K562 (cell line): ENCODE measurements around the gene ABCC1. TPM values are rescaled to one million over a fixed set of nuclear protein-coding genes. Genes with fewer than 3 reads are reported as not detected.

Source experiments
- ATAC-seq: fragments of 200-7000 bp; cut with Tn5 transposase; 3 replicates; pipeline ENCODE4 v1.9.1; 2020; ENCODE audit warnings: moderate library complexity
- BruUV-seq: library from RNA; stranded (reverse); fragments of 400-500 nt; replicated peaks from 2 replicates; lab custom pipeline; 2021; lab: Mats Ljungman, UMichigan
- CTCF ChIA-PET: fragments of 300-600 bp; formaldehyde crosslinking; extraction: SDS; loops from one replicate; lab custom pipeline; 2021; ENCODE audit warnings: low intra/inter-chr PET ratio; lab: Yijun Ruan, JAX
- POLR2A ChIA-PET: fragments of 300-600, 350-650 bp; sonication (Branson Sonifier 250); formaldehyde crosslinking; extraction: SDS; loops from one replicate; lab custom pipeline; 2021; ENCODE audit warnings: antibody characterized with exemption, inconsistent platforms; lab: Yijun Ruan, JAX
- DNase-seq, 4 experiments: peaks; one replicate each; pipeline versions ENCODE4 v3.0.0 to v3.0.0-alpha.2; 2011 to 2018; ENCODE audit warnings: low spot score in 3 of 4, mixed read lengths in 3 of 4; ENCODE audit errors: extremely low read depth in 1 of 4
- FAIRE-seq: peaks from 2 replicates; lab custom pipeline; 2011; peaks lifted over from hg19 to GRCh38; lab: Jason Lieb, UNC
- H2AFZ ChIP-seq: 2 replicates; pipeline ENCODE4 v1.6.0; 2011; ENCODE audit warnings: low read depth, low read length, control low read depth, inconsistent platforms
- H3K27ac ChIP-seq: fragments of 200-600 bp; 3 replicates; pipeline ENCODE4 v1.8.0; 2011; ENCODE audit warnings: low read depth, mild to moderate bottlenecking, control low read depth, inconsistent platforms, low read length, moderate library complexity, mixed read lengths; ENCODE audit errors: extremely low read depth
- H3K27me3 ChIP-seq, 2 experiments: fragments of 300-600 bp in 1 of 2; 2 replicates in 1 of 2; 3 replicates in 1 of 2; pipeline versions ENCODE4 v1.6.0 to v1.8.0; 2011; ENCODE audit warnings: inconsistent platforms in 2 of 2, low read length in 2 of 2, mild to moderate bottlenecking in 1 of 2, mixed read lengths in 1 of 2, moderate library complexity in 1 of 2; ENCODE audit not compliant: control insufficient read depth in 2 of 2, insufficient read depth in 2 of 2
- H3K36me3 ChIP-seq: fragments of 300-600 bp; 3 replicates; pipeline ENCODE4 v1.8.0; 2011; ENCODE audit warnings: mild to moderate bottlenecking, low read length, inconsistent platforms; ENCODE audit not compliant: control insufficient read depth, insufficient read depth
- H3K4me1 ChIP-seq, 2 experiments: fragments of 200-600 bp in 1 of 2; replicated peaks in 1 of 2; 2 replicates in 1 of 2; 3 replicates in 1 of 2; pipeline versions ENCODE4 v1.5.1 to v1.8.0; 2011; ENCODE audit warnings: inconsistent platforms in 2 of 2, low read length in 2 of 2, mild to moderate bottlenecking in 1 of 2, mixed read lengths in 1 of 2, moderate library complexity in 1 of 2; ENCODE audit not compliant: control insufficient read depth in 2 of 2, insufficient read depth in 2 of 2
- H3K4me2 ChIP-seq: 2 replicates; pipeline ENCODE4 v1.6.1; 2011; ENCODE audit warnings: low read length, control low read depth, inconsistent platforms, mixed read lengths; ENCODE audit not compliant: insufficient read depth
- H3K4me3 ChIP-seq: fragments of 200-600 bp; sonication (generic), shearing (Covaris generic); 2 replicates; pipeline ENCODE4 v1.5.1; 2016; ENCODE audit warnings: control low read depth, inconsistent platforms
- H3K79me2 ChIP-seq: fragments of 200-600 bp; 3 replicates; pipeline ENCODE4 v1.8.0; 2011; ENCODE audit warnings: low read length, inconsistent platforms; ENCODE audit not compliant: control insufficient read depth, insufficient read depth
- H3K9ac ChIP-seq, 2 experiments: 2 replicates each; pipeline versions ENCODE4 v1.6.0 to v1.6.1; 2011; ENCODE audit warnings: low read depth in 2 of 2, low read length in 2 of 2, control low read depth in 1 of 2, inconsistent platforms in 1 of 2, mild to moderate bottlenecking in 1 of 2, mixed read lengths in 1 of 2; ENCODE audit not compliant: insufficient read depth in 1 of 2
- H3K9me1 ChIP-seq: one replicate; pipeline ENCODE4 v1.6.0; 2011; ENCODE audit warnings: inconsistent platforms, mild to moderate bottlenecking, low read length, moderate library complexity; ENCODE audit not compliant: control insufficient read depth, insufficient read depth
- H3K9me3 ChIP-seq: replicated peaks from 2 replicates; pipeline ENCODE4 v1.5.1; 2011; ENCODE audit warnings: low read depth, low read length, inconsistent platforms; ENCODE audit not compliant: control insufficient read depth, insufficient read depth
- H4K20me1 ChIP-seq: replicated peaks from 2 replicates; pipeline ENCODE4 v1.6.1; 2011; ENCODE audit warnings: low read length, inconsistent platforms, mixed read lengths; ENCODE audit not compliant: control insufficient read depth, insufficient read depth
- ASH1L ChIP-seq: fragments of 450-650 bp; IDR thresholded peaks from 2 replicates; pipeline ENCODE4 v1.6.1; 2018; ENCODE audit warnings: borderline replicate concordance, mild to moderate bottlenecking, low read depth; ENCODE audit not compliant: partially characterized antibody
- ATF7 ChIP-seq: fragments of 450-650 bp; IDR thresholded peaks from 2 replicates; pipeline ENCODE4 v1.7.1; 2014; ENCODE audit warnings: mild to moderate bottlenecking, moderate library complexity
- CBFA2T2 ChIP-seq: fragments of 450-650 bp; conservative IDR thresholded peaks from 2 replicates; pipeline ENCODE4 v1.6.1; 2017; ENCODE audit warnings: mild to moderate bottlenecking
- CC2D1A ChIP-seq: fragments of 450-650 bp; IDR thresholded peaks from 2 replicates; pipeline ENCODE4 v1.6.1; 2017; ENCODE audit warnings: mild to moderate bottlenecking
- CTBP1 ChIP-seq: fragments of 450-650 bp; IDR thresholded peaks from 2 replicates; pipeline ENCODE4 v1.6.1; 2016; ENCODE audit warnings: borderline replicate concordance
- CTCFL ChIP-seq: IDR thresholded peaks from 2 replicates; pipeline ENCODE4 v1.6.1; 2011; ENCODE audit warnings: borderline replicate concordance, low read depth, mild to moderate bottlenecking, moderate library complexity, low read length; ENCODE audit not compliant: insufficient read depth, poor library complexity, severe bottlenecking
- EGR1 ChIP-seq: fragments of 450-650 bp; conservative IDR thresholded peaks from 2 replicates; pipeline ENCODE4 v1.6.1; 2017; ENCODE audit warnings: mild to moderate bottlenecking
- FOS ChIP-seq: IDR thresholded peaks from 3 replicates; pipeline ENCODE4 v1.6.1; 2011; ENCODE audit not compliant: insufficient read length; ENCODE audit errors: extremely low read depth
- GABPB1 ChIP-seq: sonication (generic); formaldehyde crosslinking; IDR thresholded peaks from 2 replicates; pipeline ENCODE4 v1.8.0; 2022; ENCODE audit warnings: mild to moderate bottlenecking, missing genetic modification reagents
- HDAC6 ChIP-seq: IDR thresholded peaks from 2 replicates; pipeline ENCODE4 v1.6.1; 2012; ENCODE audit warnings: low read depth, mild to moderate bottlenecking, control low read depth, inconsistent platforms, low read length, moderate library complexity
- JUND ChIP-seq, 2 experiments: IDR thresholded peaks; 2 replicates in 1 of 2; 3 replicates in 1 of 2; pipeline ENCODE4 v1.6.1; 2011; ENCODE audit warnings: borderline replicate concordance in 2 of 2, low read depth in 2 of 2, low read length in 2 of 2, improper control_type of control experiment in 1 of 2, missing biosample characterization in 1 of 2, missing genetic modification characterization in 1 of 2, missing genetic modification reagents in 1 of 2
- KDM1A ChIP-seq, 2 experiments: fragments of 450-650 bp; IDR thresholded peaks; 2 replicates each; pipeline ENCODE4 v1.6.1; 2016; ENCODE audit warnings: mild to moderate bottlenecking in 2 of 2
- MAFK ChIP-seq: IDR thresholded peaks from 2 replicates; pipeline ENCODE4 v1.6.1; 2011; ENCODE audit warnings: low read length, improper control_type of control experiment
- MAX ChIP-seq: sonication (generic); formaldehyde crosslinking; IDR thresholded peaks from 2 replicates; pipeline ENCODE4 v1.9.0; 2022; ENCODE audit warnings: mild to moderate bottlenecking, missing genetic modification reagents
- MEF2D ChIP-seq: conservative IDR thresholded peaks from 2 replicates; pipeline ENCODE4 v1.6.1; 2016; ENCODE audit warnings: low read depth, missing genetic modification characterization, missing compliant biosample characterization
- SMAD4 ChIP-seq: fragments of 250-450 bp; sonication (Bioruptor Pico); conservative IDR thresholded peaks from 2 replicates; pipeline ENCODE4 v1.8.0; 2021; ENCODE audit warnings: inconsistent platforms, mild to moderate bottlenecking, moderate library complexity
- SMARCA4 ChIP-seq: fragments of 450-650 bp; IDR thresholded peaks from 2 replicates; pipeline ENCODE4 v1.6.1; 2016
- TEAD1 ChIP-seq, 2 experiments: fragments of 450-650 bp in 1 of 2; sonication (generic) in 1 of 2; formaldehyde crosslinking; IDR thresholded peaks; 2 replicates each; pipeline versions ENCODE4 v1.4.0 to v1.8.0; 2020 to 2022; ENCODE audit warnings: mild to moderate bottlenecking in 2 of 2, missing genetic modification reagents in 1 of 2
- U2AF2 ChIP-seq: fragments of 200-400 bp; formaldehyde crosslinking; optimal IDR thresholded peaks from 2 replicates; pipeline ENCODE3; 2017; ENCODE audit warnings: low read depth, mild to moderate bottlenecking, low read length
- ZC3H8 ChIP-seq: fragments of 450-650 bp; IDR thresholded peaks from 2 replicates; pipeline ENCODE4 v1.6.1; 2017
- ZSCAN29 ChIP-seq: fragments of 450-650 bp; IDR thresholded peaks from 2 replicates; pipeline ENCODE4 v1.6.1; 2017
- ZSCAN32 ChIP-seq: fragments of 450-650 bp; formaldehyde crosslinking; IDR thresholded peaks from 2 replicates; pipeline ENCODE4 v1.4.0; 2020; ENCODE audit warnings: mild to moderate bottlenecking, moderate library complexity
- WGBS: fragments of 100-300 bp; shearing (Covaris generic); methylation state at CpG from one replicate; pipeline ENCODE4 v1.1.6; 2016; ENCODE audit warnings: low coverage, mixed read lengths; ENCODE audit not compliant: insufficient coverage; ENCODE audit errors: missing lambda C conversion rate; 5-methylcytosine and 5-hydroxymethylcytosine counted together
- in situ Hi-C: fragments of 300-500 bp; cut with MboI; formaldehyde crosslinking; loops from 4 replicates; pipeline ENCODE4 v1.15.0; 2018; ENCODE audit warnings: inconsistent platforms, mixed read lengths
- intact Hi-C: fragments of 100-400 bp; cut with micrococcal nuclease; formaldehyde crosslinking; loops from 2 replicates; pipeline ENCODE4 v1.14.2; 2022
- polyA plus RNA-seq, 8 experiments: library from polyadenylated mRNA; depleted of rRNA in 4 of 8; stranded (reverse) in 5 of 8; unstranded in 3 of 8; fragments of >200 nt; fragmentation: Nextera tagmentation in 2 of 8; fragmentation: Illumina TruSeq in 1 of 8; extraction: Ambion mirVana in 2 of 8; extraction: Trizol in 1 of 8; gene quantifications; 2 replicates each; pipeline versions ENCODE4 v1.2.1 to v1.2.3, GENCODE V29; 2011 to 2014; ENCODE audit warnings: inconsistent platforms in 1 of 8, missing spikeins in 1 of 8
- total RNA-seq, 7 experiments: library from RNA; depleted of rRNA in 6 of 7; stranded (reverse); fragments of >200 nt in 6 of 7; fragmentation: Illumina TruSeq in 2 of 7; extraction: Trizol in 2 of 7; gene quantifications; 2 replicates each; pipeline versions ENCODE4 v1.2.1 to v1.2.3, GENCODE V29; 2011 to 2021; ENCODE audit warnings: low replicate concordance in 1 of 7

Gene ABCC1
- total and polyA plus RNA-seq, 9 of the 15 experiments (the other 6 are each of a cell fraction or from before 2014, with no cell fraction given): 3.9 to 41.6 (median 10.0) TPM

- POLR2A ChIA-PET: interaction anchor here (0.6 to 0.7 kb wide), 2 partner anchors 9 to 44 kb away, joined by 3 read pairs; no protein-coding TSS in a partner anchor
- H2AFZ ChIP-seq: no peak overlapping the region
- 0 out of 2 replicates have a peak overlapping the region, but pooled peaks have one; percentile 6 for H3K4me2 ChIP-seq
- H3K4me3 ChIP-seq: no peak overlapping the region
- DNase-seq: peak; percentile 32 to 50 (median 44)
- peak; percentile 70 for FAIRE-seq
- peaks cover 30% of the 10 kb centered on the region; the same call in 2 of the 3 replicates for H3K36me3 ChIP-seq
- H3K9me3 ChIP-seq: no peaks in the 10 kb centered on the region
- no TSS peak for BruUV-seq
- peak overlapping the region; percentile 23; the same call in 2 of the 3 replicates for H3K27ac ChIP-seq
- 35% methylated on average over 7 of the region's 8 CpGs for WGBS
- CTCF ChIA-PET: no interaction called here
- peaks cover 8% of the 10 kb centered on the region for H4K20me1 ChIP-seq
- no peaks in the 10 kb centered on the region for H3K27me3 ChIP-seq
- H3K9me1 ChIP-seq: no peaks in the 10 kb centered on the region
- H3K79me2 ChIP-seq: peaks cover 63% of the 10 kb centered on the region
- peak overlapping the region in 1 of 2 experiments; percentile 63; a peak in 1 of 4 replicates for H3K9ac ChIP-seq
- intact Hi-C loops: no loop called here
- in situ Hi-C loops: no loop called here
- peaks cover 25 to 43% of the 10 kb centered on the region in 2 experiments for H3K4me1 ChIP-seq
- ATAC-seq: peak; percentile 9; the same call in 2 of the 3 replicates
- TF ChIP-seq U2AF2 (no peak), ZSCAN32 (CRISPR knock-in tag) (no peak), TEAD1 (CRISPR knock-in tag; IDR thresholded peaks at IDR 0.05) (peak in 1 of 2 experiments; percentile 79; a peak in 1 of 4 replicates), SMAD4 (CRISPR knock-in tag) (no peak), CC2D1A (no peak), CBFA2T2 (peak; percentile 27), ASH1L (no peak), HDAC6 (no peak), MAX (CRISPR knock-in tag) (peak; percentile 51; the same call in 1 of the 2 replicates), KDM1A (IDR thresholded peaks at IDR 0.05) (0 out of 4 replicates have a peak, but pooled peaks of 1 of the 2 experiments have one; percentile 28), CTCFL (no peak), GABPB1 (no peak), ZSCAN29 (no peak), ZC3H8 (no peak), MEF2D (tag) (peak; percentile 48; the same call in 1 of the 2 replicates), JUND (IDR thresholded peaks at IDR 0.05; ENCODE audit: borderline replicate concordance, low read depth, low read length) (peak; percentile 83; the same call in 1 of the 2 replicates), JUND (tag; IDR thresholded peaks at IDR 0.05; ENCODE audit: borderline replicate concordance, low read depth, low read length) (peak; percentile 82; the same call in 2 of the 3 replicates), CTBP1 (peak; percentile 19; the same call in 1 of the 2 replicates), MAFK (peak; percentile 5; the same call in 1 of the 2 replicates), SMARCA4 (peak; percentile 55), ATF7 (peak; percentile 58; the same call in 1 of the 2 replicates), EGR1 (no peak), FOS (peak; percentile 4)
Observed at GRCh38 chr16:15996432-15997109, 47.2 kb downstream of the ABCC1 start.
